ENCODE measurements around the gene SNW1.

SNW1 gene

DNA sequence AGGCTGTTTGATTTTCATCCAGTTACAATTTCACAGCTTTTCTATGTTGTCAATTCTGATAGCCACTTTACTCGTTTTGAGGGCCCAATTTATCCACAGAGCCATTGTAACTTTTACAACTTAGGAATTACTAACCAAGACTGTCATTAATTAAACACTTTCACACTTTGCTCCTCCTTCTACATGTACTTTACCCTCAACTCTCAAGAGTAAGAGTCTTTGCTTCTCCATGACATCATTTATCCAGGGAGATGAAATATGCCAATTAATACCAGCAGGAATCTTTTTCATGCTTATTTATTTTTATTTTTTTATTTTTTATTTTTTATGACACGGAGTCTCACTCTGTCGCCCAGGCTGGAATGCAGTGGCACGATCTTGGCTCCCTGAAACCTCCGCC lies 39.5 kb downstream of the SNW1 start:
- TF ChIP-seq SIN3A (IDR thresholded peaks at IDR 0.05; ENCODE audit: borderline replicate concordance, insufficient read depth, low read length): no peak
- TF ChIP-seq REST (IDR thresholded peaks at IDR 0.05; ENCODE audit: insufficient read depth in 1 of 2, low read depth in 2 of 2, low read length in 2 of 2): no peak
- no peak for TF ChIP-seq FOXP2 (optimal IDR thresholded peaks at IDR 0.05; ENCODE audit: borderline replicate concordance, extremely low read depth, extremely low read length, insufficient read depth)
- TF ChIP-seq TAF1 (IDR thresholded peaks at IDR 0.05; ENCODE audit: borderline replicate concordance, insufficient read depth, low read length): no peak
- TF ChIP-seq POLR2AphosphoS5 (IDR thresholded peaks at IDR 0.05; ENCODE audit: low read depth, low read length): no peak

DNA sequence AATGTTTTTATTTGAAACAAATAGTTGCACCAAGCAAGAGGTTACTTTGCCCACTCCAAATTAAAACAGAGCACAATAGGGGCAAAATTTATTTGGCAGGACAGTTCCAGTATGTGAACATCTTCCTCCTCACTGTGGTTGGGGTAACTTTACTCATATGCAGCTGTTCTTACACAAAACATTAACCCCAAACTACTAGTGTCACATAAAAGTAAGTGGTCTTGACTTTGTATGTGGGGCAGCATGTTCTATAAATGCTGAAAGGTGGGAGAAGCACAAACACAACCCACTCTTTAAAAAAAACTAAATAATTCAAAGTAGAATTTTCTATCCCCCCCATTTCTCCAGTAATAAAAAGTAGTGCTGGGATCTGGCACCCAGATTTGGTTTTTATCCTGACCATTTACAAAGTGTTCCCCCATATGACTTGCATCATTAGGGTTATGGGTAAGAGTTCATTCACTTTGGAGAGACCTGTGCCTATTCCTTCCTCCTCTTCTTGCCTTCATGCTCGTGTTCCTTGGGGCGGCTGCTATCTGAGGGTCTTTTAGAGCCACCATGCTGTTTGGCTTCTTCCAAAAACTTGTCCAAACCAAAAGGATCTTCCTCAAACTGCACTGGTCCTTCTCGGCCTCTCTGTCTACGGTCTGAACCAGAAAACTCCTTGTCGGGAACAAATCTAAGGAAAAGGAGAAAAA lies 43.2 kb downstream of the SNW1 start:
- TF ChIP-seq SIN3A (IDR thresholded peaks at IDR 0.05; ENCODE audit: borderline replicate concordance, insufficient read depth, low read length) (no peak), REST (IDR thresholded peaks at IDR 0.05; ENCODE audit: insufficient read depth in 1 of 2, low read depth in 2 of 2, low read length in 2 of 2) (no peak), POLR2AphosphoS5 (IDR thresholded peaks at IDR 0.05; ENCODE audit: low read depth, low read length) (peak; percentile 36; the same call in 1 of the 2 replicates), FOXP2 (optimal IDR thresholded peaks at IDR 0.05; ENCODE audit: borderline replicate concordance, extremely low read depth, extremely low read length, insufficient read depth) (no peak), TAF1 (IDR thresholded peaks at IDR 0.05; ENCODE audit: borderline replicate concordance, insufficient read depth, low read length) (no peak)

DNA sequence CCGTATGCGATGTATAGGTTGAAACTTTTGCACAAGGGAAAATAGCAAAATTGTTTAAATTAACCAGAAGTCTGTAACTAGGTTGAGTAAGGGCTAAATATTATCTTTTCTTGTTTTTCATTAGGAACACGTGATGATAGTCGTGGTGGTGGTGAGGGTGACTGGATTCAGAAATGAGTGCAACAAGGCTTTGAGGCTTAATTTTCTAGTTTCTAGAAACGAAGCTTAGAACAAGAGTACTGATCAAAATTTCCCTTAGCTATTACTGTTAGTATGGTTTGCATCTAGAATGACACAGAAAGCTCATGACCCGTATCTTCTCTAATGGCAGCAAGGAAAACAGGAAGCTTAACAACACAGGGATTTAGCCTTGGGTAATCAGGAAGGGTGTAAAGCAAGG lies 46.0 kb downstream of the SNW1 start:
- no peak for TF ChIP-seq REST (IDR thresholded peaks at IDR 0.05; ENCODE audit: insufficient read depth in 1 of 2, low read depth in 2 of 2, low read length in 2 of 2)
- TF ChIP-seq SIN3A (IDR thresholded peaks at IDR 0.05; ENCODE audit: borderline replicate concordance, insufficient read depth, low read length): no peak
- no peak for TF ChIP-seq POLR2AphosphoS5 (IDR thresholded peaks at IDR 0.05; ENCODE audit: low read depth, low read length)
- no peak for TF ChIP-seq TAF1 (IDR thresholded peaks at IDR 0.05; ENCODE audit: borderline replicate concordance, insufficient read depth, low read length)
- TF ChIP-seq FOXP2 (optimal IDR thresholded peaks at IDR 0.05; ENCODE audit: borderline replicate concordance, extremely low read depth, extremely low read length, insufficient read depth): no peak

GRCh38 chr14:77710364-77710763 lies 50.6 kb downstream of the SNW1 start:
- TF ChIP-seq REST (IDR thresholded peaks at IDR 0.05; ENCODE audit: insufficient read depth in 1 of 2, low read depth in 2 of 2, low read length in 2 of 2): no peak
- TF ChIP-seq FOXP2 (optimal IDR thresholded peaks at IDR 0.05; ENCODE audit: borderline replicate concordance, extremely low read depth, extremely low read length, insufficient read depth): no peak
- no peak for TF ChIP-seq TAF1 (IDR thresholded peaks at IDR 0.05; ENCODE audit: borderline replicate concordance, insufficient read depth, low read length)
- no peak for TF ChIP-seq POLR2AphosphoS5 (IDR thresholded peaks at IDR 0.05; ENCODE audit: low read depth, low read length)
- no peak for TF ChIP-seq SIN3A (IDR thresholded peaks at IDR 0.05; ENCODE audit: borderline replicate concordance, insufficient read depth, low read length)
